ENCODE results near the gene FGF18.
"Not testable (repeated sequence)": the region's sequence is repeated elsewhere in the genome, so short reads cannot be mapped to it uniquely, and the experiment has no call there.

Gene FGF18

GRCh38 chr5:171400169-171400568, 19.3 kb upstream of the FGF18 start:
- DNase-seq (ENCODE audit: low spot score) = no peak

- no peak for DNase-seq (ENCODE audit: low spot score)
These were observed 18.1 kb upstream of the FGF18 start for GRCh38 chr5:171401167-171401947.

- DNase-seq (ENCODE audit: low spot score) = not testable (repeated sequence)
These were observed 16.7 kb upstream of the FGF18 start for GRCh38 chr5:171402751-171403150.

GRCh38 chr5:171405615-171406014, 13.8 kb upstream of the FGF18 start:
- peak; percentile 62 for DNase-seq (ENCODE audit: low spot score)

- no peak for DNase-seq (ENCODE audit: low spot score)
These were observed 12.2 kb upstream of the FGF18 start for GRCh38 chr5:171407234-171407633.

GRCh38 chr5:171409164-171410136, 10.0 kb upstream of the FGF18 start:
- DNase-seq (ENCODE audit: low spot score) = no peak

- DNase-seq (ENCODE audit: low spot score) = no peak
These were observed 9.3 kb upstream of the FGF18 start for GRCh38 chr5:171410181-171410580.

GRCh38 chr5:171412186-171412585, 7.3 kb upstream of the FGF18 start:
- no peak for DNase-seq (ENCODE audit: low spot score)

GRCh38 chr5:171413153-171413910, 6.1 kb upstream of the FGF18 start:
- no peak for DNase-seq (ENCODE audit: low spot score)

GRCh38 chr5:171413993-171414392, 5.5 kb upstream of the FGF18 start:
- DNase-seq (ENCODE audit: low spot score) = not testable (repeated sequence)

- no peak for DNase-seq (ENCODE audit: low spot score)
These were observed 4.2 kb upstream of the FGF18 start for GRCh38 chr5:171415115-171415730.

GRCh38 chr5:171416160-171417049, 3.0 kb upstream of the FGF18 start:
- no peak for DNase-seq (ENCODE audit: low spot score)

- peak; percentile 91 for DNase-seq (ENCODE audit: low spot score)
These were observed 998 bp upstream of the FGF18 start for GRCh38 chr5:171418316-171418981.

- DNase-seq (ENCODE audit: low spot score) = peak; percentile 77
These were observed 412 bp downstream of the FGF18 start for GRCh38 chr5:171419688-171420430.

- peak; percentile 47 for DNase-seq (ENCODE audit: low spot score)
These were observed 1.2 kb downstream of the FGF18 start for GRCh38 chr5:171420431-171421241.

- no peak for DNase-seq (ENCODE audit: low spot score)
These were observed 2.1 kb downstream of the FGF18 start for GRCh38 chr5:171421331-171422262.

GRCh38 chr5:171422495-171422894, 3.0 kb downstream of the FGF18 start:
- no peak for DNase-seq (ENCODE audit: low spot score)
